ENCODE results near the gene DCAF5.

Gene DCAF5

DNA sequence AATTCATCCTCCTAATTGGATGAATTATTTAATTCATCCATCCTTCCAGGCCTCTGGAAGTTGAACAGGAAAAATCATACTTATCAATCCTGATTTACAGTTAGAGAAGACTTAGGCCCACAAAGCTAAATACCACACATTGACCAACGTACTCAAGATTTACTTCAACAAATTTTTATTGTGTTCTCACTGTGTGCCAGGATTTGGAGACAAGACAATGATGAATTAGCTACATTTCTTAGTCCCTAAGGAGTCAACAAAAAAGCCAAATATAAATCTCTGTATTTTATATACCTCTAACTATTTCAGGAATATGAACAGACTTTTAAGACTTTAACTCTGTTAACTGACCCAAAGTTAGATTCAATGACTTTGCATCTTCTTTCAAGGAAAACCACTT lies 63.9 kb downstream of the DCAF5 start:
- no peak overlapping the region for H3K27ac ChIP-seq
- TF ChIP-seq, protein P1, sequence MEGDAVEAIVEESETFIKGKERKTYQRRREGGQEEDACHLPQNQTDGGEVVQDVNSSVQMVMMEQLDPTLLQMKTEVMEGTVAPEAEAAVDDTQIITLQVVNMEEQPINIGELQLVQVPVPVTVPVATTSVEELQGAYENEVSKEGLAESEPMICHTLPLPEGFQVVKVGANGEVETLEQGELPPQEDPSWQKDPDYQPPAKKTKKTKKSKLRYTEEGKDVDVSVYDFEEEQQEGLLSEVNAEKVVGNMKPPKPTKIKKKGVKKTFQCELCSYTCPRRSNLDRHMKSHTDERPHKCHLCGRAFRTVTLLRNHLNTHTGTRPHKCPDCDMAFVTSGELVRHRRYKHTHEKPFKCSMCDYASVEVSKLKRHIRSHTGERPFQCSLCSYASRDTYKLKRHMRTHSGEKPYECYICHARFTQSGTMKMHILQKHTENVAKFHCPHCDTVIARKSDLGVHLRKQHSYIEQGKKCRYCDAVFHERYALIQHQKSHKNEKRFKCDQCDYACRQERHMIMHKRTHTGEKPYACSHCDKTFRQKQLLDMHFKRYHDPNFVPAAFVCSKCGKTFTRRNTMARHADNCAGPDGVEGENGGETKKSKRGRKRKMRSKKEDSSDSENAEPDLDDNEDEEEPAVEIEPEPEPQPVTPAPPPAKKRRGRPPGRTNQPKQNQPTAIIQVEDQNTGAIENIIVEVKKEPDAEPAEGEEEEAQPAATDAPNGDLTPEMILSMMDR (IDR thresholded peaks at IDR 0.05), result no peak
- no peak for TF ChIP-seq ZFX (IDR thresholded peaks at IDR 0.05; ENCODE audit: borderline replicate concordance)

- TF ChIP-seq, protein P1 (IDR thresholded peaks at IDR 0.05), result no peak
- no peak for TF ChIP-seq ZFX (IDR thresholded peaks at IDR 0.05; ENCODE audit: borderline replicate concordance)
- H3K27ac ChIP-seq, result no peak overlapping the region
Observed at GRCh38 chr14:69088586-69088985, 64.3 kb downstream of the DCAF5 start.

- TF ChIP-seq ZFX (IDR thresholded peaks at IDR 0.05; ENCODE audit: borderline replicate concordance), result no peak
- TF ChIP-seq, protein P1 (IDR thresholded peaks at IDR 0.05), result no peak
- no peak overlapping the region for H3K27ac ChIP-seq
Observed at GRCh38 chr14:69087061-69087461, 65.9 kb downstream of the DCAF5 start.

GRCh38 chr14:69086537-69086936 lies 66.4 kb downstream of the DCAF5 start:
- TF ChIP-seq ZFX (IDR thresholded peaks at IDR 0.05; ENCODE audit: borderline replicate concordance), result no peak
- TF ChIP-seq, protein P1 (IDR thresholded peaks at IDR 0.05), result no peak

GRCh38 chr14:69084023-69084422 lies 68.9 kb downstream of the DCAF5 start:
- H3K27ac ChIP-seq, result no peak overlapping the region
- TF ChIP-seq ZFX (IDR thresholded peaks at IDR 0.05; ENCODE audit: borderline replicate concordance), result no peak
- TF ChIP-seq, protein P1 (IDR thresholded peaks at IDR 0.05), result no peak

More at GRCh38 chr14:69086537-69086936, 66.4 kb downstream of the DCAF5 start:
- no peak overlapping the region for H3K27ac ChIP-seq

DNA sequence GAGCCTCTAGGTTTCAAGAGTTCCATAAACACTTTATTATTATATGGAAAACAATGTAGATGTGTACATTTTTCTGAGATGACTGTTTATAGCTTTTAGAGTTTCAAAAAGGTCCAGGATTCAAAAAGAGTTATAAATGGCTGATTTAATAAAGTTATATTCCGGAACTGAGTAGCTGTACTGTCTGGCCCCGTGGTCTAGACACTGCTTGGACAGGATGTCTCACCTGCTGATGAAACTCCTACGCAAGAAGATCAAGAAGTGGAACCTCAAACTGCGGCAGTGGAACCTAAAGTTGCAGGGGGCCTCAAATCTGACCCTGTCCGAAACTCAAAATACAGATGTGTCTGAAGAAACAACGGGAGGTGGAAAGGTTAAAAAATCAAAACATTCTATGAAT lies 69.7 kb downstream of the DCAF5 start:
- no peak overlapping the region for H3K27ac ChIP-seq
- TF ChIP-seq, protein P1 (IDR thresholded peaks at IDR 0.05), result no peak
- no peak for TF ChIP-seq ZFX (IDR thresholded peaks at IDR 0.05; ENCODE audit: borderline replicate concordance)

DNA sequence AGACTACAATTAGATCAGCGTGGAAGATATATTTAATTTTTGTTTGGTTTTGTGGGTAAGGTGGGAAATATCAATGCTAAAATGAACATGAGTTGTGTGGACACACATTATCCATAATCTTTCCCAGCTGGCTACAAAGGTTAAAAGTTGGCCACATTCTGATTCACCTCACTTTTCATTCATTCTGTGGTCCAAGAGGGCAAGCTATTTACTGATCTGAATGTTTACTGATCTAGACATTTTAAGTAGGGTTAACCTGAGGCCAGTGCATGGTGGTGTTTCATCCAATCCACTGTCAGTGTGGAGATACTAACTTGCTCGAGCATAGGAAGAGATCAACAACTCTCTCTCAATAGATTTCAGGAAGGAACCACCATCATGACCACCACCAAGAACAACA lies 71.6 kb downstream of the DCAF5 start:
- TF ChIP-seq, protein P1 (IDR thresholded peaks at IDR 0.05), result no peak
- no peak for TF ChIP-seq ZFX (IDR thresholded peaks at IDR 0.05; ENCODE audit: borderline replicate concordance)
- H3K27ac ChIP-seq, result no peak overlapping the region
